PFSK-1 (cell line): Measurements from ENCODE around the gene THRB.

Experiments
- FOXP2 ChIP-seq: optimal IDR thresholded peaks from 2 replicates; pipeline ENCODE3; 2011; ENCODE audit warnings: borderline replicate concordance, control low read depth, inconsistent platforms; ENCODE audit not compliant: insufficient read depth; ENCODE audit errors: extremely low read length, extremely low read depth
- POLR2AphosphoS5 ChIP-seq: IDR thresholded peaks from 2 replicates; pipeline ENCODE4 v1.6.1; 2012; ENCODE audit warnings: low read depth, mild to moderate bottlenecking, control low read depth, low read length, moderate library complexity
- SIN3A ChIP-seq: IDR thresholded peaks from 2 replicates; pipeline ENCODE4 v1.6.1; 2012; ENCODE audit warnings: mild to moderate bottlenecking, low read length, moderate library complexity, borderline replicate concordance; ENCODE audit not compliant: insufficient read depth
- TAF1 ChIP-seq: IDR thresholded peaks from 2 replicates; pipeline ENCODE4 v1.6.1; 2012; ENCODE audit warnings: low read length, control low read depth, borderline replicate concordance; ENCODE audit not compliant: insufficient read depth
- TF ChIP-seq, protein P1 (sequence below), 2 experiments: IDR thresholded peaks; 2 replicates each; pipeline versions ENCODE4 v1.6.1 to v1.8.0; 2011 to 2012; ENCODE audit warnings: low read depth in 2 of 2, low read length in 2 of 2, control low read depth in 1 of 2, inconsistent platforms in 1 of 2, mild to moderate bottlenecking in 1 of 2, moderate library complexity in 1 of 2; ENCODE audit not compliant: insufficient read depth in 1 of 2

The THRB gene

DNA sequence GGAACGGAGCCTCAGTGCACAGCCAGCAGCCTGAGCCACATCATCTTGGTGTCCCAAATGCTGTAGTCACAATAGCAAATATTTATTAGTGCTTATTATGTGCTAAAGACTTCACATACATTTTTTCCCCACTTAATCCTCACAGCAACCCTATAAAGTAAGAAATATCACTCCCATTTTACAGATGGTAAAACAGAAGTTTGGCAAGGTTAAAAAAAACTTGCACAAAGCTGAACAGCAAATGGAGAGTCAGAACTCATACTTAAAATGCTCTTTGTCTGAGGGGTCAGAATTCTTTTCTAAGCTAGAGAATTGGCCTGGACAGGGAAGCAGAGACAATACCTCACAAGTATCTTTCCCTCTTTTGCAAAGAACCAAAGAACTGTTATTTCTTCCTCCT, 30.9 kb upstream of the THRB start:
- TF ChIP-seq POLR2AphosphoS5 (no peak), TAF1 (no peak), FOXP2 (no peak), SIN3A (no peak)
- TF ChIP-seq, protein P1, sequence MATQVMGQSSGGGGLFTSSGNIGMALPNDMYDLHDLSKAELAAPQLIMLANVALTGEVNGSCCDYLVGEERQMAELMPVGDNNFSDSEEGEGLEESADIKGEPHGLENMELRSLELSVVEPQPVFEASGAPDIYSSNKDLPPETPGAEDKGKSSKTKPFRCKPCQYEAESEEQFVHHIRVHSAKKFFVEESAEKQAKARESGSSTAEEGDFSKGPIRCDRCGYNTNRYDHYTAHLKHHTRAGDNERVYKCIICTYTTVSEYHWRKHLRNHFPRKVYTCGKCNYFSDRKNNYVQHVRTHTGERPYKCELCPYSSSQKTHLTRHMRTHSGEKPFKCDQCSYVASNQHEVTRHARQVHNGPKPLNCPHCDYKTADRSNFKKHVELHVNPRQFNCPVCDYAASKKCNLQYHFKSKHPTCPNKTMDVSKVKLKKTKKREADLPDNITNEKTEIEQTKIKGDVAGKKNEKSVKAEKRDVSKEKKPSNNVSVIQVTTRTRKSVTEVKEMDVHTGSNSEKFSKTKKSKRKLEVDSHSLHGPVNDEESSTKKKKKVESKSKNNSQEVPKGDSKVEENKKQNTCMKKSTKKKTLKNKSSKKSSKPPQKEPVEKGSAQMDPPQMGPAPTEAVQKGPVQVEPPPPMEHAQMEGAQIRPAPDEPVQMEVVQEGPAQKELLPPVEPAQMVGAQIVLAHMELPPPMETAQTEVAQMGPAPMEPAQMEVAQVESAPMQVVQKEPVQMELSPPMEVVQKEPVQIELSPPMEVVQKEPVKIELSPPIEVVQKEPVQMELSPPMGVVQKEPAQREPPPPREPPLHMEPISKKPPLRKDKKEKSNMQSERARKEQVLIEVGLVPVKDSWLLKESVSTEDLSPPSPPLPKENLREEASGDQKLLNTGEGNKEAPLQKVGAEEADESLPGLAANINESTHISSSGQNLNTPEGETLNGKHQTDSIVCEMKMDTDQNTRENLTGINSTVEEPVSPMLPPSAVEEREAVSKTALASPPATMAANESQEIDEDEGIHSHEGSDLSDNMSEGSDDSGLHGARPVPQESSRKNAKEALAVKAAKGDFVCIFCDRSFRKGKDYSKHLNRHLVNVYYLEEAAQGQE (IDR thresholded peaks at IDR 0.05; ENCODE audit: insufficient read depth in 1 of 2, low read depth in 2 of 2, low read length in 2 of 2): no peak

DNA sequence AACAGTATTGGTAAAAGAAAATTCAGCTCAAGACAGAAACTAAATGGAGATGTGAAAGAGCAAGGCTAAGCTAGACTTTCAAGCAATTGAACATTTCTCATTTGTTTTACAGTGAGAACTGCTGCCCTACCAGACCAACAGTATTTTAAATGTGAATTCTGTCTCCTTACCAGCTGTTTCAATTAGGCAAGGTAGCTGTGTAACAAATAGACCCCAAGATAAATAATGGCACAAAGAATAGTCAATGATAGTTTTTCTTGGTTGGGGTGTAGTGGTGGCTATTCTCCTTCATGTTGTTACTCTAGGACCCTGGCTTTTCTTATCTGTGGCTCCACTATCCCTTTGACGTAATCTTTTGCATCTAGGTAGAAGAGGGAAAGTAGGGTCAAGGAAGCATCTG, 30.4 kb upstream of the THRB start:
- TF ChIP-seq FOXP2 (no peak), SIN3A (no peak), POLR2AphosphoS5 (no peak), TAF1 (no peak)
- TF ChIP-seq, protein P1 (IDR thresholded peaks at IDR 0.05; ENCODE audit: insufficient read depth in 1 of 2, low read depth in 2 of 2, low read length in 2 of 2): no peak

DNA sequence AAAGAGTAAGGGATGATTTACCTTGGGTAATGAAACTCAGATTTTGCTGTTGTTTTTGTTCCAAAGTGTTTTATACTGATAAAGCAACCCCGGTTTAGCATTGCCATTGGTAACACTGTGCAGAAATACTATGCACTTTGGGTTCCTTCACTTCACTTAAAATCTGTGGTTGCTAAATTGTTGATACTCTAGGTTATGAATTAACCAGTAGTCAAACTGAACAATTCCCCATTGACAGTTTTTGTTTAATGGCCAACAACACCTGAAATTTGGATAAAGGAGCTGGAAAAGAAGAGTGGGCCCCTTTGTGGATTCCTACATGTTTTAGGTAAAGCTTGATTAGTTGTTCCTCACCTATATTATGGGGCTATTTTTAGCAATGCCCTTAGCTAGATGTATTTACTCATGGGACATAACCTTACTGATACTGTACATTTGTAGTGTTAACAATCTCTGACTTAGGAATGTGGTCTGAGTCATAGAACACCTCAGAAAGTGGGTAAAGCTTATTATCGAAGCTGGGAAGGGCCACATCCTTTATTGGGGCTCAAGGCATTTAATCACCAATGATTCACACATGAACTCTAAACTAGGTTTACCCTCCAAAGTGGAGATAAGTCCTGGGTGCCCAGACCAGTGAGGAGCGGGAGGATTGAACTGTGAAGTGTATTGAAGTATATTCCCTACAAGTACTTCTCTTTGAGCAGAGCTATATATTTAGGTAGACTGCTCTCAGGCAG, 29.5 kb upstream of the THRB start:
- TF ChIP-seq FOXP2: no peak
- no peak for TF ChIP-seq SIN3A
- TF ChIP-seq POLR2AphosphoS5: no peak
- no peak for TF ChIP-seq TAF1
- TF ChIP-seq, protein P1 (IDR thresholded peaks at IDR 0.05; ENCODE audit: insufficient read depth in 1 of 2, low read depth in 2 of 2, low read length in 2 of 2): no peak

DNA sequence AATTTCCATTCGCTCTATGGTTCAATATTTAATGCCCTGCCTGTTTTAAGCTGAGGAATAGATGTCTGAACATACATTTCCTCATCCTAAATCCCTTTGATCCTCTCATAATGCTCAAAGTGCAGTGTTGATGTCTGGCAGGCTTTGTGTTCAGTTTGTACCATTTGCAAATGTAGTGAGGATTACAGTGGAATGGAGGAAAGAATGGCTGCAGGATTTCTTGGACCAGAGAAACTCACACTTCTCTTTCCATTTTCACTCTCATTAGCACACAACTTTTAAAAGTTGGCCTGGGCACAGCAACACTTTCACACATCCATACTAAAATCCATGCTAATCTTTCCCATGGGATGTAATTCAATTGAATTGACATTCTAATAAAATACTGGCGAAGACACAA, 28.6 kb upstream of the THRB start:
- no peak for TF ChIP-seq FOXP2
- TF ChIP-seq POLR2AphosphoS5: no peak
- TF ChIP-seq SIN3A: no peak
- TF ChIP-seq, protein P1 (IDR thresholded peaks at IDR 0.05; ENCODE audit: insufficient read depth in 1 of 2, low read depth in 2 of 2, low read length in 2 of 2): no peak
- no peak for TF ChIP-seq TAF1
